ENCODE data around the gene DNAH14. TPM values are rescaled to one million over a fixed set of nuclear protein-coding genes. Genes with fewer than 3 reads are reported as not detected.
"Not testable (repeated sequence)": the region's sequence is repeated elsewhere in the genome, so short reads cannot be mapped to it uniquely, and the experiment has no call there.

Gene DNAH14
- total RNA-seq, 1 experiment from 2014 or later, result not detected

DNA sequence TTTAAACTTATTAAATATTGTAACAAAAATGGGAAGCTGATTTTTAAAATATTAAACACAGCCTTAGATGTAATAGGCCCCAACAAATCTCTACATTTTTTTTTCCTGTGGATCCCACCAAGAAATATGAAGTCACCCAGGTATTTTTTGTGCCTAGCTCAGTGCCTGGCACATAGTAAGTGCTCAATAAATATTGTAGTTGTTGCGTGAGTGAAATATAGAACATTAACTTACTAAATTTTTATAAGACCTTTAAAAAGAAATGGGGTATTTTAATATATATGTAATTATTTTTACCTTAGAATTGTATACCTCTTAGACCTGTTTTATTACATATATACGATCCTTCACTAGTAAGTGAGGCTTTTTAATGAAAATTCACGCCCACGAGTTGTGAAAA lies 569 bp upstream of the DNAH14 start:
- Histone ChIP-seq H3K4me2 (ENCODE audit: low read depth, low read length, poor library complexity, severe bottlenecking) (no peak overlapping the region), H3K9ac (ENCODE audit: low read length) (no peak overlapping the region), H3K79me2 (ENCODE audit: low read length) (no peaks in the 10 kb centered on the region), H3K9me3 (ENCODE audit: low read length) (peaks cover 9% of the 10 kb centered on the region), H3K4me1 (ENCODE audit: low read length) (no peaks in the 10 kb centered on the region), H4K20me1 (ENCODE audit: insufficient read depth, low read depth, low read length) (no peaks in the 10 kb centered on the region), H3K36me3 (ENCODE audit: insufficient read depth, low read length) (no peaks in the 10 kb centered on the region), H3K27ac (ENCODE audit: low read length) (no peak overlapping the region), H3K27me3 (ENCODE audit: low read length) (no peaks in the 10 kb centered on the region), H3K9me2 (replicated peaks; ENCODE audit: insufficient read depth, low read length) (no peaks in the 10 kb centered on the region), H3K4me3 (ENCODE audit: low read length) (no peak overlapping the region), H2AFZ (ENCODE audit: low read length) (no peak overlapping the region)
- no peak for DNase-seq

GRCh38 chr1:224931605-224932004 lies 2.1 kb downstream of the DNAH14 start:
- H3K4me3 ChIP-seq (ENCODE audit: low read length), result no peak overlapping the region

GRCh38 chr1:224932607-224933249 lies 3.3 kb downstream of the DNAH14 start:
- no peaks in the 10 kb centered on the region for H3K9me2 ChIP-seq (replicated peaks; ENCODE audit: insufficient read depth, low read length)
- H2AFZ ChIP-seq (ENCODE audit: low read length), result no peak overlapping the region
- no peak overlapping the region for H3K4me3 ChIP-seq (ENCODE audit: low read length)
- no peaks in the 10 kb centered on the region for H4K20me1 ChIP-seq (ENCODE audit: insufficient read depth, low read depth, low read length)
- no peaks in the 10 kb centered on the region for H3K79me2 ChIP-seq (ENCODE audit: low read length)
- H3K9me3 ChIP-seq (ENCODE audit: low read length), result peaks cover 19% of the 10 kb centered on the region
- DNase-seq, result no peak
- H3K27ac ChIP-seq (ENCODE audit: low read length), result no peak overlapping the region
- H3K36me3 ChIP-seq (ENCODE audit: insufficient read depth, low read length), result no peaks in the 10 kb centered on the region
- H3K27me3 ChIP-seq (ENCODE audit: low read length), result no peaks in the 10 kb centered on the region
- H3K4me2 ChIP-seq (ENCODE audit: low read depth, low read length, poor library complexity, severe bottlenecking), result no peak overlapping the region
- no peaks in the 10 kb centered on the region for H3K4me1 ChIP-seq (ENCODE audit: low read length)
- no peak overlapping the region for H3K9ac ChIP-seq (ENCODE audit: low read length)

More at GRCh38 chr1:224931605-224932004, 2.1 kb downstream of the DNAH14 start:
- no peak overlapping the region for H3K4me2 ChIP-seq (ENCODE audit: low read depth, low read length, poor library complexity, severe bottlenecking)
- H2AFZ ChIP-seq (ENCODE audit: low read length), result no peak overlapping the region
- no peaks in the 10 kb centered on the region for H3K36me3 ChIP-seq (ENCODE audit: insufficient read depth, low read length)
- H3K9ac ChIP-seq (ENCODE audit: low read length), result no peak overlapping the region
- H3K27ac ChIP-seq (ENCODE audit: low read length), result no peak overlapping the region
- H3K9me3 ChIP-seq (ENCODE audit: low read length), result peaks cover 19% of the 10 kb centered on the region
- H3K4me1 ChIP-seq (ENCODE audit: low read length), result no peaks in the 10 kb centered on the region
- no peaks in the 10 kb centered on the region for H3K27me3 ChIP-seq (ENCODE audit: low read length)
- no peaks in the 10 kb centered on the region for H3K79me2 ChIP-seq (ENCODE audit: low read length)
- DNase-seq, result no peak
- H3K9me2 ChIP-seq (replicated peaks; ENCODE audit: insufficient read depth, low read length), result no peaks in the 10 kb centered on the region
- H4K20me1 ChIP-seq (ENCODE audit: insufficient read depth, low read depth, low read length), result no peaks in the 10 kb centered on the region

DNA sequence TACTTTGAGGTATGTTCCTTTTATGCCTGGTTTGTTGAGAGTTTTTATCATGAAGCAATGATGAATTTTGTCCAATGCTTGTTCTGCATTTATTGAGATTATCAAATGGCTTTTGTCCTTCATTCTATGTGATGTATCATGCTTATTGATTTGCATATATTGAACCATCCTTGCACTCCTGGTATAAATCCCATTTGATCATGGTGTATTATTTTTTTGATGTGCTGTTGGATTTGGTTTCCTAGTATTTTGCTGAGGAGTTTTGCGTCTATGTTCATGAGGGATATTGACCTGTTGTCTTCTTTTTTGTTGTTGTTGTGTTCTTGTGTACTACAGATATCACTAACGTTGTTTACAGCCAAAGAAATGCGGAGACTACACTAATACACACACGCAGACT lies 4.1 kb downstream of the DNAH14 start:
- H3K4me2 ChIP-seq (ENCODE audit: low read depth, low read length, poor library complexity, severe bottlenecking), result no peak overlapping the region
- no peaks in the 10 kb centered on the region for H3K27me3 ChIP-seq (ENCODE audit: low read length)
- no peak overlapping the region for H3K4me3 ChIP-seq (ENCODE audit: low read length)
- peaks cover 19% of the 10 kb centered on the region for H3K9me3 ChIP-seq (ENCODE audit: low read length)
- H3K9ac ChIP-seq (ENCODE audit: low read length), result no peak overlapping the region
- no peaks in the 10 kb centered on the region for H3K4me1 ChIP-seq (ENCODE audit: low read length)
- no peak overlapping the region for H3K27ac ChIP-seq (ENCODE audit: low read length)
- H3K9me2 ChIP-seq (replicated peaks; ENCODE audit: insufficient read depth, low read length), result no peaks in the 10 kb centered on the region
- no peaks in the 10 kb centered on the region for H4K20me1 ChIP-seq (ENCODE audit: insufficient read depth, low read depth, low read length)
- no peaks in the 10 kb centered on the region for H3K79me2 ChIP-seq (ENCODE audit: low read length)
- H3K36me3 ChIP-seq (ENCODE audit: insufficient read depth, low read length), result no peaks in the 10 kb centered on the region
- no peak overlapping the region for H2AFZ ChIP-seq (ENCODE audit: low read length)
- DNase-seq, result no peak

GRCh38 chr1:224938652-224939051 lies 9.2 kb downstream of the DNAH14 start:
- no peak overlapping the region for H3K4me3 ChIP-seq (ENCODE audit: low read length)
- no peaks in the 10 kb centered on the region for H3K4me1 ChIP-seq (ENCODE audit: low read length)
- H4K20me1 ChIP-seq (ENCODE audit: insufficient read depth, low read depth, low read length), result no peaks in the 10 kb centered on the region
- no peak overlapping the region for H3K4me2 ChIP-seq (ENCODE audit: low read depth, low read length, poor library complexity, severe bottlenecking)
- H3K27ac ChIP-seq (ENCODE audit: low read length), result no peak overlapping the region
- H3K36me3 ChIP-seq (ENCODE audit: insufficient read depth, low read length), result no peaks in the 10 kb centered on the region
- no peaks in the 10 kb centered on the region for H3K79me2 ChIP-seq (ENCODE audit: low read length)
- H3K9ac ChIP-seq (ENCODE audit: low read length), result no peak overlapping the region
- no peak overlapping the region for H2AFZ ChIP-seq (ENCODE audit: low read length)
- no peaks in the 10 kb centered on the region for H3K9me2 ChIP-seq (replicated peaks; ENCODE audit: insufficient read depth, low read length)
- peaks cover 14% of the 10 kb centered on the region for H3K9me3 ChIP-seq (ENCODE audit: low read length)
- H3K27me3 ChIP-seq (ENCODE audit: low read length), result no peaks in the 10 kb centered on the region
- no peak for DNase-seq

- Histone ChIP-seq H3K9me3 (ENCODE audit: low read length) (0 out of 2 replicates have a peak, but pooled peaks cover 3% of the 10 kb centered on the region), H2AFZ (ENCODE audit: low read length) (no peak overlapping the region), H3K27ac (ENCODE audit: low read length) (no peak overlapping the region), H3K36me3 (ENCODE audit: insufficient read depth, low read length) (no peaks in the 10 kb centered on the region), H3K4me3 (ENCODE audit: low read length) (no peak overlapping the region), H3K79me2 (ENCODE audit: low read length) (no peaks in the 10 kb centered on the region), H3K4me2 (ENCODE audit: low read depth, low read length, poor library complexity, severe bottlenecking) (no peak overlapping the region), H3K4me1 (ENCODE audit: low read length) (no peaks in the 10 kb centered on the region), H3K9me2 (replicated peaks; ENCODE audit: insufficient read depth, low read length) (no peaks in the 10 kb centered on the region), H3K9ac (ENCODE audit: low read length) (no peak overlapping the region), H4K20me1 (ENCODE audit: insufficient read depth, low read depth, low read length) (no peaks in the 10 kb centered on the region), H3K27me3 (ENCODE audit: low read length) (no peaks in the 10 kb centered on the region)
- DNase-seq, result no peak
Observed at GRCh38 chr1:224939844-224940425, 10.5 kb downstream of the DNAH14 start.

DNA sequence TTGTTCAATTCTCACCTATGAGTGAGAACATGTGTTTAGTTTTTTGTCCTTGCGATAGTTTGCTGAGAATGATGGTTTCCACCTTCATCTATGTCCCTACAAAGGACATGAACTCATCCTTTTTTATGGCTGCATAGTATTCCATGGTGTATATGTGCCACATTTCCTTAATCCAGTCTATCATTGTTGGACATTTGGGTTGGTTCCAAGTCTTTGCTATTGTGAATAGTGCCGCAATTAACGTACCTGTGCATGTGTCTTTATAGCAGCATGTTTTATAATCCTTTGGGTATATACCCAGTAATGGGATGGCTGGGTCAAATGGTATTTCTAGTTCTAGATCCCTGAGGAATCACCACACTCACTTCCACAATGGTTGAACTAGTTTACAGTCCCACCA lies 11.3 kb downstream of the DNAH14 start:
- not testable (repeated sequence) for H2AFZ ChIP-seq (ENCODE audit: low read length); H3K36me3 ChIP-seq (ENCODE audit: insufficient read depth, low read length); H4K20me1 ChIP-seq (ENCODE audit: insufficient read depth, low read depth, low read length); H3K27ac ChIP-seq (ENCODE audit: low read length); H3K27me3 ChIP-seq (ENCODE audit: low read length); H3K79me2 ChIP-seq (ENCODE audit: low read length); H3K4me2 ChIP-seq (ENCODE audit: low read depth, low read length, poor library complexity, severe bottlenecking); H3K4me1 ChIP-seq (ENCODE audit: low read length); DNase-seq; H3K9me3 ChIP-seq (ENCODE audit: low read length); H3K4me3 ChIP-seq (ENCODE audit: low read length); H3K9ac ChIP-seq (ENCODE audit: low read length); H3K9me2 ChIP-seq (replicated peaks; ENCODE audit: insufficient read depth, low read length)

GRCh38 chr1:224945651-224946348 lies 16.3 kb downstream of the DNAH14 start:
- not testable (repeated sequence) for H3K4me1 ChIP-seq (ENCODE audit: low read length); H4K20me1 ChIP-seq (ENCODE audit: insufficient read depth, low read depth, low read length); DNase-seq; H3K27ac ChIP-seq (ENCODE audit: low read length); H3K4me3 ChIP-seq (ENCODE audit: low read length); H3K36me3 ChIP-seq (ENCODE audit: insufficient read depth, low read length); H3K27me3 ChIP-seq (ENCODE audit: low read length); H3K9ac ChIP-seq (ENCODE audit: low read length); H3K4me2 ChIP-seq (ENCODE audit: low read depth, low read length, poor library complexity, severe bottlenecking); H3K9me3 ChIP-seq (ENCODE audit: low read length); H2AFZ ChIP-seq (ENCODE audit: low read length); H3K79me2 ChIP-seq (ENCODE audit: low read length); H3K9me2 ChIP-seq (replicated peaks; ENCODE audit: insufficient read depth, low read length)

Data from Karpas-422 (cell line).